Right cardiac atrium (tissue), 5 donors: Measurements from ENCODE around the gene MAGEA9. TPM values are rescaled to one million over a fixed set of nuclear protein-coding genes. Genes with fewer than 3 reads are reported as not detected.
"Not testable (repeated sequence)": the region's sequence is repeated elsewhere in the genome, so short reads cannot be mapped to it uniquely, and the experiment has no call there.

Source experiments
- ATAC-seq, 2 donors: fragments of 200-7000 bp; cut with Tn5 transposase; one replicate each; pipeline versions ENCODE4 v1.8.0 to v1.9.1; 2020; ENCODE audit warnings: moderate library complexity in 2 of 2, mild to moderate bottlenecking in 1 of 2
- DNase-seq, 3 donors: peaks; one replicate each; pipeline ENCODE4 v3.0.0-alpha.2; 2020
- H3K27ac ChIP-seq: one replicate; pipeline ENCODE4 v1.5.1; 2013; ENCODE audit warnings: mild to moderate bottlenecking, low read length, control low read depth, moderate library complexity
- H3K27me3 ChIP-seq: one replicate; pipeline ENCODE4 v1.6.1; 2013; ENCODE audit not compliant: control insufficient read depth, insufficient read depth
- H3K4me1 ChIP-seq: one replicate; pipeline ENCODE4 v1.6.1; 2013; ENCODE audit warnings: low read length; ENCODE audit not compliant: control insufficient read depth, insufficient read depth
- H3K4me3 ChIP-seq: one replicate; pipeline ENCODE4 v1.5.1; 2013; ENCODE audit warnings: low read length, control low read depth
- H3K9me3 ChIP-seq: one replicate; pipeline ENCODE4 v1.6.1; 2013; ENCODE audit warnings: low read length; ENCODE audit not compliant: control insufficient read depth
- WGBS: extraction: QIAGEN DNeasy Blood & Tissue Kit; methylation state at CpG from one replicate; pipeline ENCODE4 v1.1.7; 2013; 5-methylcytosine and 5-hydroxymethylcytosine counted together
- intact Hi-C, 4 donors: fragments of 100-400 bp; cut with DNase I; formaldehyde crosslinking; loops; one replicate each; pipeline versions ENCODE4 v1.11.0 to v1.14.0; 2022 to 2023
- long read RNA-seq, 4 donors: library from polyadenylated mRNA; unstranded; transcript quantifications; one replicate each; pipeline ENCODE4 v2.0.0, GENCODE V29; 2020 to 2021
- polyA plus RNA-seq: library from polyadenylated mRNA; stranded (reverse); fragments of 200-250 nt; gene quantifications from one replicate; pipeline ENCODE4 v1.2.3, GENCODE V29; 2013
- total RNA-seq, 4 donors: library from RNA; stranded (reverse); fragmentation: NEBNext Ultra II Directional; extraction: Animal tissue kit (Norgen Biotek cat#: 25700); gene quantifications; one replicate each; pipeline ENCODE4 v1.2.1, GENCODE V29; 2021
- donor health status: healthy with polysubstance abuse.
- donor health status: DM: no; HTN: yes; CAD: no.
- donor health status: DM: no; HTN: no; CAD: no.
- donor health status: DM: no; HTN: yes; CAD: no; lungs with severe emphysema.
- donor health status: DM: yes; HTN: yes; CAD: no.

MAGEA9 gene
- total RNA-seq (not detected), polyA plus RNA-seq (not detected)
- long read RNA-seq, donor 1 = 0 reads
- long read RNA-seq, donor 2 = 0 reads
- long read RNA-seq, donor 3 = 0 reads
- long read RNA-seq, donor 4 = 0 reads

- H3K27me3 ChIP-seq, H3K4me3 ChIP-seq, H3K4me1 ChIP-seq, H3K27ac ChIP-seq, intact Hi-C loops, ATAC-seq, H3K9me3 ChIP-seq, DNase-seq: not testable (repeated sequence)
- no CpG with 5 or more reads among the region's 14 CpGs for WGBS
Measured at GRCh38 chrX:149781727-149782126, at the start of gene MAGEA9. Gene MAGEA9, plus strand, starts transcription at chrX:149781930. Its CDS starts 4,281 bp downstream, at chrX:149786211.

GRCh38 chrX:149742269-149742668 is 39.5 kb upstream of the MAGEA9 start:
- intact Hi-C loops, H3K27me3 ChIP-seq, DNase-seq, H3K27ac ChIP-seq, ATAC-seq, H3K9me3 ChIP-seq, H3K4me3 ChIP-seq, H3K4me1 ChIP-seq: not testable (repeated sequence)
- WGBS = no CpG with 5 or more reads among the region's 6 CpGs

- H3K27me3 ChIP-seq, H3K4me1 ChIP-seq, H3K9me3 ChIP-seq, intact Hi-C loops, H3K4me3 ChIP-seq, H3K27ac ChIP-seq, DNase-seq: not testable (repeated sequence)
- peak in 1 of 2 donors; percentile 52 for ATAC-seq
- 97% methylated on average over 2 of the region's 6 CpGs for WGBS
Measured at GRCh38 chrX:149746390-149747007, 35.2 kb upstream of the MAGEA9 start.

DNA sequence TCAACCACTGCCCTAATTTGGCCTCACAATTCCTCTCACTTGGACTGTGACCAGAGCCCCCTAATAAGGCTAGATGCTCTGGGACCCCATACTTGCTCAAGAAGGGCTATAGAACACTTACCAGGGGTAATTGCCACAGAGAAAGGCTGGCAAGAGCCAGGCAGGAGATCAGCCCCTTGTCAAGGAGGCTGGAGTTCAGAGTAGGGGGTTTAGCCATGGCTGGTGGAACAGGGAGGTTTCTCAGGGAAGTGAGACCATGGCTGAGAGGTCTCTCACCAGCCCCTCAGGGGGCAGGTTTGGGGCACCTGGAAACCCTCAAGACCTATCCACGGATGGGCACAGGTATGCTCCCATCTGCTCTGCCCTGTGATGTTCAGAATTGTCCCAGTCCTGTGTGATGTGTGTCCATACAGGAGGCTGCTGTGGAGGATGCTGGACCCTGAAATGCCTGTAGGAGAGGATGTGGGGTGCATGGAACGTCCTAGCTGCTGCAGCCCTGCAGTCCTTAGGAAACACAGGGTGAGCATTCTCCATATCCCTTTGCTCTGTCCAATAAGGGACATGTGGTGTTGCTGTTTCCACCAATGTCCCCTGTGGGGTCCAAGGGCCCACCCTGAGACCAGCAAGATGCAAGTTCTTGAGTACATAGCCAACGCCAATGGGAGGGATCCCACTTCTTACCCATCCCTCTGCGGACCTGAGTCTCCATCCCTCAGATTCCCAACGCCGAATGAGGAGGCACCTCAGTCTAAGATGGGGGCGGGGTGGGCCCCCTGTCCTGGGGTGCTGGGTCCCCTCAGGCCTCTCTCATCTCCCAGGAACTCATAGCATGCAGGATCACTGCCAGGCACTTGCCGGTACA is 24.3 kb upstream of the MAGEA9 start:
- Histone ChIP-seq H3K4me1 (no peaks in the 10 kb centered on the region), H3K9me3 (no peaks in the 10 kb centered on the region), H3K27ac (no peak overlapping the region), H3K27me3 (no peaks in the 10 kb centered on the region), H3K4me3 (no peak overlapping the region)
- DNase-seq (no peak), ATAC-seq (no peak)
- WGBS = 88% methylated on average over 8 of the region's 8 CpGs
- intact Hi-C loops = no loop called here

- 97% methylated on average over 18 of the region's 18 CpGs for WGBS
- Histone ChIP-seq H3K27me3 (no peaks in the 10 kb centered on the region), H3K27ac (no peak overlapping the region), H3K9me3 (no peaks in the 10 kb centered on the region), H3K4me3 (no peak overlapping the region), H3K4me1 (no peaks in the 10 kb centered on the region)
- intact Hi-C loops = no loop called here
- DNase-seq = no peak
- no peak for ATAC-seq
Measured at GRCh38 chrX:149758068-149758714, 23.5 kb upstream of the MAGEA9 start.

DNA sequence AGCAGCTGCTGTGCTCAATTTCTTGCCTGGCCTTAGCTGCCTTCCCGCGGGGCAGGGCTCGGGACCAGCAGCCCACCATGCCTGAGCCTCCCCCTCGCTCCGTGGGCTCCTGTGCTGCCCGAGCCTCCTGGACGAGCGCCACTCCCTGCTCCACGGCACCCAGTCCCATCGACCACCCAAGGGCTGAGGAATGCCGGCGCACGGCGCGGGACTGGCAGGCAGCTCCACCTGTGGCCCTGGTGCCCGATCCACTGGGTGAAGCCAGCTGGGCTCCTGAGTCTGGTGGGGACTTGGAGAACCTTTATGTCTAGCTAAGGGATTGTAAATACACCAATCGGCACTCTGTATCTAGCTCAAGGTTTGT is 23.0 kb upstream of the MAGEA9 start:
- H3K4me3 ChIP-seq, H3K27me3 ChIP-seq, H3K9me3 ChIP-seq, DNase-seq, H3K27ac ChIP-seq, ATAC-seq, intact Hi-C loops, H3K4me1 ChIP-seq: not testable (repeated sequence)
- 91% methylated on average over 16 of the region's 17 CpGs for WGBS

DNA sequence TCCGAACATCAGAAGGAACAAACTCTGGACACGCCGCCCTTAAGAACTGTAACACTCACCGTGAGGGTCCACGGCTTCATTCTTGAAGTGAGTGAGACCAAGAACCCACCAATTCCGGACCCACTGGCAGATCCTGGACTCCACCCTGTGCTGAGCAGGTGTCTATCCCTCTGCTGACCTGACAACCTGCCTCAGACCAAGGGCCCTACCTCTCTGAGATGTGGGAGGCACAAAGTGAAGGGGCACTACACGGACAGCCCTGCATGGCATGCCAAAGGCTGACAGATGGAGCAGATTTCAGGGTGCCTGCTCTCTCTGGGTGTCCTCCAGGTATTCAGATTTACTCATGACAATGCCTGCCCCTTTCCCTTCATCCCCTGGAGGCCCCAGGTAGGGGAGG is 21.9 kb upstream of the MAGEA9 start:
- no peak overlapping the region for H3K27ac ChIP-seq
- H3K4me1 ChIP-seq = no peaks in the 10 kb centered on the region
- no peaks in the 10 kb centered on the region for H3K9me3 ChIP-seq
- 92% methylated on average over 7 of the region's 7 CpGs for WGBS
- no peak for DNase-seq
- ATAC-seq = no peak
- H3K4me3 ChIP-seq = no peak overlapping the region
- no peaks in the 10 kb centered on the region for H3K27me3 ChIP-seq
- intact Hi-C loops = no loop called here

DNA sequence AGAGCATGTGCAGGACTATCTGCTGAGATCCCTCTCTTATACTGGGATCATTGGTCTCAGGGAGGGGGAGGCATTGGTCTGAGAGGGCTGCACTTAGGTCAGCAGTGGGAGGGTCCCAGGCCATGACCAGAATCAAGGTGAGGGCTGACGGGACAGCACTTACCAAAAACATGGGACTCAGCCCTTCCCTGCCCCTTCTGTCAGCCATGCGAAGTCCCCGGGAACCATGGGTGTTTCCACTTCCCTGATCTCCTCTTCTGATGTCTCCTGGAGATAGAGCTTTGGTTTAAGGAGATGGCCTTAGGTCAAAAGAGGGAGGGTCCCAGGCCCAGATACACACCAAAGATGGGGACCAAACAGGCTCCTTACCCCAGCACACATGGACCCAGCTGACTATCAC is 20.8 kb upstream of the MAGEA9 start:
- H3K4me1 ChIP-seq = no peaks in the 10 kb centered on the region
- intact Hi-C loops = no loop called here
- no peak for ATAC-seq

DNA sequence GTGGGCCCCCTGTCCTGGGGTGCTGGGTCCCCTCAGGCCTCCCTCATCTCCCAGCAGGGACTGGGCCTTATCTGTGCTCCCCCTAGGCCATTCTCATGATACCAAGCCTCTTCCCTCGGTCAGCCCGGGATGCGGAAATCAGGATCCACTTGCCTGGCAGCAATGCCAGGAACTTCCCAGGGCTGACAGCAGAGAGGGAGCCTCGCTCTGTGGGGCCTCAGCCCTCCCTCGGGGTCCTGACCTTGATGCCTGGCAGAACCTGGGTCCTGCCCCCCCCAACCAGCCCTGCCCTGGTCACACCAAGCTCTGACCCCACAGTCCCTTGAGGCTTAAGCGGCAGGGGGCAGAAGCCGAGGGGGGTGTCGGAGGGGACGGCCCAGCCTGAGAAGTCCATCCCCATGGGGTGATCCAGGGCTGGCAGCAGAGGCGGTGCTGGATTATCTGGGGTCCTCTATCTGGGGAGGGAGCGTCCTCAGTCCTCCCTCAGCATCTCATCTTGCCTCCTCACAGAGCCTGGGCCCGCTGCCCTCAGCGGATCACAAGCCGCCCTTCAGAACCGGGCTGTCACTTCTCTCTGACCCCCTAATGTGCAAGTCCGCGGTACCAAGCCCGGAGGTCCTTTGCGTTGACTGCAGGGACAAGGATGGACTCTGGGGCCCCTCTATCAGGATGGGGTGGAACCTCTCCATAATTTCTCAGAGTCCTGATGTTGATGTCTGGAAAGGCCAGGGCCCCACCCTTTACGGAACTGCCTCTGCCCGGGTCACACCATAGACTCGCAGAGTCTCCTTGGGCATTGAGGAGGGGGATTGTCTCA is 19.7 kb upstream of the MAGEA9 start:
- H3K4me3 ChIP-seq, intact Hi-C loops, H3K27me3 ChIP-seq, H3K27ac ChIP-seq, H3K4me1 ChIP-seq, H3K9me3 ChIP-seq: not testable (repeated sequence)
- ATAC-seq (peak in 1 of 2 donors; percentile 21), DNase-seq (peak in 1 of 3 donors; percentile 33)
- WGBS = 94% methylated on average over 22 of the region's 22 CpGs

More for the DNA sequence above, 20.8 kb upstream of the MAGEA9 start:
- DNase-seq = no peak
- H3K4me3 ChIP-seq = no peak overlapping the region
- no peak overlapping the region for H3K27ac ChIP-seq
- no peaks in the 10 kb centered on the region for H3K9me3 ChIP-seq
- 100% methylated on average over 3 of the region's 3 CpGs for WGBS
- no peaks in the 10 kb centered on the region for H3K27me3 ChIP-seq

DNA sequence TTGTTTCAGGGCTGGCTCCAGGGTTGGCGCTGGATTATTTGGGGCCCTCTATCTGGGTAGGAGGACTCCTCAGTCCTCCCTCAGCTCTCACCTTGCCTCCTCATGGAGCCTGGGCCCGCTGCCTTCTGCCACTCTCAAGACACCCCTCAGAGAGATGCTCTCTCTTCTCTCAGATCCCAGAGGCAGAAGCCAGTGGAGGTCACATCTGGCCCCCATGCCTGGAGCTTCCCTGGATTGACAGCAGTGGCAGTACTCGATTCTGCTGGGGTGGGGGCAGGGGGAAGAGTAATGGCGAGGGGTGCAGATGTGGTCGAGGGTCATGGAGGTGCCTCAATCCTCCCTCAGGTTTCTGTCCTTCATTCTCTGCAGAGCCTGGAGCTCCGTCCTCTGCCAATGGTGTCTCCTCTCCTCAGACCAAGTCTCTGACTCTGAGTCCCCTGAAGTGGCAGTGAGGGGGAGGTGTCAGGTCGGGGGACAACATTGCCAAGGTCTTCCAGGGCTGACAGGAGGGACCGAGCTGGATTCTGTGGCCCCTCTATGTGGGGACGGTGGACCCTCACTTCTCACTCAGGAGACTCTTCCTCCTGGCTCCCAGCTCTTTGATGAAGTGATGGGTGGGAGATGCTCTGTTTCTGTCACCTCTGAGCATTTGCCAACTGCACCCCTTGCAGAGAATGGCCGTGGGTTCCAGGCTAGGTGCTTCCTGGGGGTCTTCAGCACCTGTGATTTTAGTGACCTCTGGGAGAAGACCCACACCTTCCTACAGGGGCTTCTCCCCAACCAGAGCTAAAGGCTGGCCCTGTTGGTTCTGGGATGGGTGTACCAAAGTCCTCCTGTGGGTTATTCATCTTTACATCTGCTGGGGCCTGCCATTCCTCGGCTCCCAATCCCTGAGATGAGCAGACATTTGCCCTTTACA is 18.8 kb upstream of the MAGEA9 start:
- WGBS = 72% methylated on average over 10 of the region's 11 CpGs
- Histone ChIP-seq H3K27me3 (no peaks in the 10 kb centered on the region), H3K4me1 (no peaks in the 10 kb centered on the region), H3K9me3 (no peaks in the 10 kb centered on the region), H3K27ac (no peak overlapping the region), H3K4me3 (no peak overlapping the region)
- ATAC-seq (no peak), DNase-seq (peak in 1 of 3 donors; percentile 16)
- intact Hi-C loops = no loop called here
